ENCODE measurements around the gene ZNF770. TPM values are rescaled to one million over a fixed set of nuclear protein-coding genes. Genes with fewer than 3 reads are reported as not detected.

Gene ZNF770
- polyA plus RNA-seq, 2 of the 4 experiments (the other 2 are of a cell fraction), result 24.9 to 46.2 TPM

DNA sequence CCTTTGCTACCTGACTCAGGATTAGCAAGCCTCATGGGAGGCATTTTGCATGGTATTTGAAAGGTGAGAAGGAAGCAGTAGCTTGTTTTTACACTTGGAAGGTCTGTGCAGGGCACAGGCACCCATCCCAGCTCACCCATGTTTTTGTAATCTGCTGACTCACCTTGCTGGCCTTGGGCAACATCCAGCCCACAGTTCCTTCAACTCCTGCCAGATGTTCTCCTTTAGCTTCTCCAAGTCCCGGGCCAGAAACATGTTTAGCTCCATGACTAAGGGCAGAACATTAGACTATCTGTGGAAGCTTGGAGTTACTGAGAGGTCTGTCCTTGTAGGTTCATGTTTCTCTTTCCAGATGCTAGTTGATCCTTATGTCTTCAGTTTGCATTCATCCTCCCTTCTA lies 12.4 kb upstream of the ZNF770 start (continued):
- TF ChIP-seq, protein P1, sequence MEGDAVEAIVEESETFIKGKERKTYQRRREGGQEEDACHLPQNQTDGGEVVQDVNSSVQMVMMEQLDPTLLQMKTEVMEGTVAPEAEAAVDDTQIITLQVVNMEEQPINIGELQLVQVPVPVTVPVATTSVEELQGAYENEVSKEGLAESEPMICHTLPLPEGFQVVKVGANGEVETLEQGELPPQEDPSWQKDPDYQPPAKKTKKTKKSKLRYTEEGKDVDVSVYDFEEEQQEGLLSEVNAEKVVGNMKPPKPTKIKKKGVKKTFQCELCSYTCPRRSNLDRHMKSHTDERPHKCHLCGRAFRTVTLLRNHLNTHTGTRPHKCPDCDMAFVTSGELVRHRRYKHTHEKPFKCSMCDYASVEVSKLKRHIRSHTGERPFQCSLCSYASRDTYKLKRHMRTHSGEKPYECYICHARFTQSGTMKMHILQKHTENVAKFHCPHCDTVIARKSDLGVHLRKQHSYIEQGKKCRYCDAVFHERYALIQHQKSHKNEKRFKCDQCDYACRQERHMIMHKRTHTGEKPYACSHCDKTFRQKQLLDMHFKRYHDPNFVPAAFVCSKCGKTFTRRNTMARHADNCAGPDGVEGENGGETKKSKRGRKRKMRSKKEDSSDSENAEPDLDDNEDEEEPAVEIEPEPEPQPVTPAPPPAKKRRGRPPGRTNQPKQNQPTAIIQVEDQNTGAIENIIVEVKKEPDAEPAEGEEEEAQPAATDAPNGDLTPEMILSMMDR (IDR thresholded peaks at IDR 0.05), result no peak
- no peak for TF ChIP-seq RNF2 (IDR thresholded peaks at IDR 0.05; ENCODE audit: borderline replicate concordance, low read depth)
- TF ChIP-seq MAFK (IDR thresholded peaks at IDR 0.05; ENCODE audit: partially characterized antibody), result peak; percentile 93
- no peak for TF ChIP-seq SMC3 (IDR thresholded peaks at IDR 0.05)
- TF ChIP-seq RFX5 (IDR thresholded peaks at IDR 0.05), result no peak

DNA sequence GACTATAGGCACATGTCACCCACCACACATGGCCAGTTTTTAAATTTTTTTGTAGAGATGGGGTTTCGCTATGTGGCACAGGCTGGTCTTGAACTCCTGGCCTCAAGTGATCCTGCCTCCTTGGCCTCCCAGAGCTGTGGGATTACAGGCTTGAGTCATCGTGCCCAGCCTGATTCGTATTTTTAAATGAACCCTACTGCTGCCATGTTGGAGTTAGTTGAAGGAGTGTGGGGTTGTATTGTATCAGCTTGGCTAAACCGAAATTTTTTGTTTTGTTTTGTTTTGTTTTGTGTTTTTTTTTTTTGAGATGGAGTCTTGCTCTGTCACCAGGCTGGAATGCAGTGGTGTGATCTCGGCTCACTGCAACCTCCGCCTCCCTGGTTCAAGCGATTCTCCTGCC lies 11.8 kb upstream of the ZNF770 start:
- ATAC-seq, result no peak
- CTCF ChIA-PET, result interaction anchor here (0.6 to 1.8 kb wide), 6 partner anchors 10 to 389 kb away, joined by 3 to 8 read pairs (median 3); partner anchors contain the start of gene AQR
- Histone ChIP-seq H3K9me3 (no peaks in the 10 kb centered on the region), H3K4me1 (peaks cover 9% of the 10 kb centered on the region), H3K27ac (peak overlapping the region; percentile 10 to 63; a peak in 4 of 6 replicates), H3K4me2 (no peak overlapping the region; the same call in 2 of the 3 replicates), H3K4me3 (no peak overlapping the region)
- POLR2A ChIA-PET, result interaction anchor here (3.8 kb wide), 1 partner anchor 11 kb away, joined by 26 read pairs; the partner anchor contains the start of gene ZNF770
- no peak for FAIRE-seq
- WGBS (ENCODE audit: missing lambda C conversion rate), result 90% methylated on average over 7 of the region's 7 CpGs
- TF ChIP-seq CBX2 (IDR thresholded peaks at IDR 0.05; ENCODE audit: borderline replicate concordance, low read depth), result no peak
- TF ChIP-seq FOSL2 (IDR thresholded peaks at IDR 0.05), result no peak
- TF ChIP-seq FOSL2 (CRISPR knock-in tag; IDR thresholded peaks at IDR 0.05), result no peak
- TF ChIP-seq POLR2A (IDR thresholded peaks at IDR 0.05; ENCODE audit: low read length), result no peak
- TF ChIP-seq NR3C1 (IDR thresholded peaks at IDR 0.05), result no peak
- TF ChIP-seq, protein P1 (IDR thresholded peaks at IDR 0.05), result no peak
- no peak for TF ChIP-seq RFX5 (IDR thresholded peaks at IDR 0.05)
- no peak for TF ChIP-seq ZSCAN20 (CRISPR knock-in tag; IDR thresholded peaks at IDR 0.05)
- no peak for TF ChIP-seq EHMT2 (IDR thresholded peaks at IDR 0.05; ENCODE audit: low read depth)
- TF ChIP-seq KDM5A (IDR thresholded peaks at IDR 0.05), result no peak
- TF ChIP-seq, protein P2, sequence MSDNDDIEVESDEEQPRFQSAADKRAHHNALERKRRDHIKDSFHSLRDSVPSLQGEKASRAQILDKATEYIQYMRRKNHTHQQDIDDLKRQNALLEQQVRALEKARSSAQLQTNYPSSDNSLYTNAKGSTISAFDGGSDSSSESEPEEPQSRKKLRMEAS (IDR thresholded peaks at IDR 0.05), result no peak
- no peak for TF ChIP-seq KDM1A (IDR thresholded peaks at IDR 0.05; ENCODE audit: low read depth)
- no peak for TF ChIP-seq CEBPB (IDR thresholded peaks at IDR 0.05)
- TF ChIP-seq MYC (IDR thresholded peaks at IDR 0.05; ENCODE audit: borderline replicate concordance, low read length), result no peak
- no peak for TF ChIP-seq ZFP36 (IDR thresholded peaks at IDR 0.05; ENCODE audit: borderline replicate concordance, partially characterized antibody)
- TF ChIP-seq HOXA7 (CRISPR knock-in tag; IDR thresholded peaks at IDR 0.05), result no peak
- DNase-seq (ENCODE audit: low read depth in 1 of 2, low spot score in 1 of 2), result no peak

DNA sequence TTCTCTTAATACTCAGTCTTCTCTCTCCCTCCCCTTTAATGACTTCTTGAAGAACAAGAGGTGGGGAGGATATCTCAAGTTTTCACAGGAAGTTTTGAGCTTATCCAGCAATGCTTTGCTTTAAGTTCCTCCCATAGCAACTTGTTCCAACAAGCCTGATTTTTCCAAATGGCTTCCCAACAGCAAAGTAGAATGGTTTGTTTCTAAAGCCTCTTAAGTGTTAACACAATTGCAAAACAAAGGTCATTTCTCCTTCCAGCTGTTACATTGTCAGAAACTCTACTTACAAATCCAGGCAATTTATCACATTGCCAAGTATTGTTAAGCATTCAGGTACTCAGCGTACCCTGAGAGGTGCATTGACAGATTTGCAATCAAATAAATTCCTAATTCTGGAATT lies 6.8 kb upstream of the ZNF770 start:
- ATAC-seq, result no peak
- CTCF ChIA-PET, result interaction anchor here (1.0 kb wide), 1 partner anchor 14 kb away, joined by 3 read pairs; no protein-coding TSS in a partner anchor
- Histone ChIP-seq H3K9me3 (no peaks in the 10 kb centered on the region), H3K4me2 (no peak overlapping the region), H3K27ac (no peak overlapping the region), H3K4me1 (no peaks in the 10 kb centered on the region), H3K4me3 (no peak overlapping the region)
- POLR2A ChIA-PET, result interaction anchor here (1.5 kb wide), 1 partner anchor 25 kb away, joined by 3 read pairs; no protein-coding TSS in a partner anchor
- WGBS (ENCODE audit: missing lambda C conversion rate), result 77% methylated on average over 1 of the region's 1 CpG
- no peak for DNase-seq (ENCODE audit: low read depth in 1 of 2, low spot score in 1 of 2)
- FAIRE-seq, result no peak
- TF ChIP-seq HDAC2 (IDR thresholded peaks at IDR 0.05), result no peak
- no peak for TF ChIP-seq NPAS2 (CRISPR knock-in tag; IDR thresholded peaks at IDR 0.05; ENCODE audit: borderline replicate concordance)
- TF ChIP-seq EP300 (IDR thresholded peaks at IDR 0.05), result no peak
- no peak for TF ChIP-seq ZSCAN20 (CRISPR knock-in tag; IDR thresholded peaks at IDR 0.05)
- no peak for TF ChIP-seq NR3C1 (IDR thresholded peaks at IDR 0.05)
- no peak for TF ChIP-seq BHLHE40 (IDR thresholded peaks at IDR 0.05; ENCODE audit: low read depth, low read length)
- TF ChIP-seq KDM1A (IDR thresholded peaks at IDR 0.05; ENCODE audit: low read depth), result no peak
- TF ChIP-seq, protein P3, sequence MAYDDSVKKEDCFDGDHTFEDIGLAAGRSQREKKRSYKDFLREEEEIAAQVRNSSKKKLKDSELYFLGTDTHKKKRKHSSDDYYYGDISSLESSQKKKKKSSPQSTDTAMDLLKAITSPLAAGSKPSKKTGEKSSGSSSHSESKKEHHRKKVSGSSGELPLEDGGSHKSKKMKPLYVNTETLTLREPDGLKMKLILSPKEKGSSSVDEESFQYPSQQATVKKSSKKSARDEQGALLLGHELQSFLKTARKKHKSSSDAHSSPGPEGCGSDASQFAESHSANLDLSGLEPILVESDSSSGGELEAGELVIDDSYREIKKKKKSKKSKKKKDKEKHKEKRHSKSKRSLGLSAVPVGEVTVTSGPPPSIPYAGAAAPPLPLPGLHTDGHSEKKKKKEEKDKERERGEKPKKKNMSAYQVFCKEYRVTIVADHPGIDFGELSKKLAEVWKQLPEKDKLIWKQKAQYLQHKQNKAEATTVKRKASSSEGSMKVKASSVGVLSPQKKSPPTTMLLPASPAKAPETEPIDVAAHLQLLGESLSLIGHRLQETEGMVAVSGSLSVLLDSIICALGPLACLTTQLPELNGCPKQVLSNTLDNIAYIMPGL (CRISPR knock-in tag; IDR thresholded peaks at IDR 0.05; ENCODE audit: borderline replicate concordance), result no peak
- TF ChIP-seq SREBF2 (IDR thresholded peaks at IDR 0.05), result no peak
- no peak for TF ChIP-seq TFCP2L1 (CRISPR knock-in tag; IDR thresholded peaks at IDR 0.05)
- TF ChIP-seq, protein P1 (IDR thresholded peaks at IDR 0.05), result no peak
- TF ChIP-seq POLR2A (IDR thresholded peaks at IDR 0.05; ENCODE audit: low read length), result no peak
- TF ChIP-seq, protein P4, sequence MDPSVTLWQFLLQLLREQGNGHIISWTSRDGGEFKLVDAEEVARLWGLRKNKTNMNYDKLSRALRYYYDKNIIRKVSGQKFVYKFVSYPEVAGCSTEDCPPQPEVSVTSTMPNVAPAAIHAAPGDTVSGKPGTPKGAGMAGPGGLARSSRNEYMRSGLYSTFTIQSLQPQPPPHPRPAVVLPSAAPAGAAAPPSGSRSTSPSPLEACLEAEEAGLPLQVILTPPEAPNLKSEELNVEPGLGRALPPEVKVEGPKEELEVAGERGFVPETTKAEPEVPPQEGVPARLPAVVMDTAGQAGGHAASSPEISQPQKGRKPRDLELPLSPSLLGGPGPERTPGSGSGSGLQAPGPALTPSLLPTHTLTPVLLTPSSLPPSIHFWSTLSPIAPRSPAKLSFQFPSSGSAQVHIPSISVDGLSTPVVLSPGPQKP (IDR thresholded peaks at IDR 0.05; ENCODE audit: low read depth, low read length), result no peak
